Osteoblast (primary cell): ENCODE data around the gene TXLNA. TPM values are rescaled to one million over a fixed set of nuclear protein-coding genes. Genes with fewer than 3 reads are reported as not detected.

Experiments used
- DNase-seq: peaks from one replicate; pipeline ENCODE4 v3.0.0; 2011; ENCODE audit warnings: low spot score, mixed read lengths; ENCODE audit not compliant: insufficient read length; ENCODE audit errors: missing footprints
- H2AFZ ChIP-seq: 2 replicates; pipeline ENCODE4 v1.6.0; 2011; ENCODE audit warnings: mild to moderate bottlenecking, low read length
- H3K27ac ChIP-seq: 2 replicates; pipeline ENCODE4 v1.5.1; 2011; ENCODE audit warnings: mild to moderate bottlenecking, low read depth, low read length, moderate library complexity
- H3K27me3 ChIP-seq: 2 replicates; pipeline ENCODE4 v1.6.0; 2012; ENCODE audit warnings: mild to moderate bottlenecking, control low read depth, inconsistent platforms, low read length, moderate library complexity; ENCODE audit not compliant: insufficient read depth
- H3K36me3 ChIP-seq: 2 replicates; pipeline ENCODE4 v1.5.1; 2011; ENCODE audit warnings: mild to moderate bottlenecking, low read length, control low read depth, moderate library complexity; ENCODE audit not compliant: insufficient read depth
- H3K4me1 ChIP-seq: 2 replicates; pipeline ENCODE4 v1.5.1; 2011; ENCODE audit warnings: mild to moderate bottlenecking, low read length, control low read depth, moderate library complexity; ENCODE audit not compliant: insufficient read depth
- H3K4me2 ChIP-seq: 2 replicates; pipeline ENCODE4 v1.6.0; 2011; ENCODE audit warnings: mild to moderate bottlenecking, low read length; ENCODE audit not compliant: insufficient read depth
- H3K4me3 ChIP-seq: fragments of 200-600 bp; sonication (generic); 3 replicates; pipeline ENCODE4 v1.5.1; 2012; ENCODE audit warnings: mild to moderate bottlenecking, low read length, inconsistent platforms; ENCODE audit not compliant: insufficient read depth
- H3K79me2 ChIP-seq: 2 replicates; pipeline ENCODE4 v1.6.0; 2012; ENCODE audit warnings: mild to moderate bottlenecking, low read length, control low read depth, inconsistent platforms; ENCODE audit not compliant: insufficient read depth
- H3K9me3 ChIP-seq: 2 replicates; pipeline ENCODE4 v1.5.1; 2011; ENCODE audit warnings: low read depth, low read length, control low read depth
- H4K20me1 ChIP-seq: 2 replicates; pipeline ENCODE4 v1.6.0; 2012; ENCODE audit warnings: mild to moderate bottlenecking, low read length, control low read depth; ENCODE audit not compliant: insufficient read depth
- CTCF ChIP-seq: IDR thresholded peaks from 2 replicates; pipeline ENCODE4 v1.5.1; 2011; ENCODE audit warnings: mild to moderate bottlenecking, low read depth, low read length, moderate library complexity; ENCODE audit errors: extremely low read depth
- total RNA-seq: library from RNA; depleted of rRNA; stranded (reverse); fragments of >200 nt; gene quantifications from 2 replicates; pipeline ENCODE4 v1.2.3, GENCODE V29; 2012

TXLNA gene
- total RNA-seq, 1 donor: 136 TPM

GRCh38 chr1:32239337-32239736 lies 59.9 kb downstream of the TXLNA start:
- peaks cover 27% of the 10 kb centered on the region for H3K4me1 ChIP-seq
- no peak overlapping the region for H2AFZ ChIP-seq
- TF ChIP-seq CTCF: no peak
- no peak overlapping the region for H3K4me2 ChIP-seq
- H3K27ac ChIP-seq: no peak overlapping the region
- no peak overlapping the region for H3K4me3 ChIP-seq
- no peaks in the 10 kb centered on the region for H3K79me2 ChIP-seq
- H3K9me3 ChIP-seq: no peaks in the 10 kb centered on the region
- no peaks in the 10 kb centered on the region for H4K20me1 ChIP-seq
- no peaks in the 10 kb centered on the region for H3K36me3 ChIP-seq
- DNase-seq: no peak
- H3K27me3 ChIP-seq: no peaks in the 10 kb centered on the region

GRCh38 chr1:32239790-32240139 lies 60.3 kb downstream of the TXLNA start:
- Histone ChIP-seq H3K27me3 (no peaks in the 10 kb centered on the region), H3K79me2 (no peaks in the 10 kb centered on the region), H3K9me3 (no peaks in the 10 kb centered on the region), H4K20me1 (no peaks in the 10 kb centered on the region), H3K4me1 (peaks cover 27% of the 10 kb centered on the region), H3K4me3 (peak overlapping the region; percentile 81), H3K36me3 (no peaks in the 10 kb centered on the region), H3K27ac (no peak overlapping the region), H2AFZ (peak overlapping the region; percentile 92), H3K4me2 (peak overlapping the region; percentile 94)
- no peak for DNase-seq
- no peak for TF ChIP-seq CTCF

GRCh38 chr1:32240140-32240951 lies 60.9 kb downstream of the TXLNA start:
- Histone ChIP-seq H3K36me3 (no peaks in the 10 kb centered on the region), H3K9me3 (no peaks in the 10 kb centered on the region), H4K20me1 (no peaks in the 10 kb centered on the region), H3K4me3 (peak overlapping the region; percentile 81), H3K79me2 (no peaks in the 10 kb centered on the region), H3K27me3 (no peaks in the 10 kb centered on the region), H3K27ac (peak overlapping the region; percentile 37), H3K4me1 (peaks cover 24% of the 10 kb centered on the region), H2AFZ (peak overlapping the region; percentile 92), H3K4me2 (peak overlapping the region; percentile 94)
- no peak for TF ChIP-seq CTCF
- peak; percentile 84 for DNase-seq

GRCh38 chr1:32241001-32241763 lies 61.7 kb downstream of the TXLNA start:
- Histone ChIP-seq H3K27me3 (no peaks in the 10 kb centered on the region), H2AFZ (peak overlapping the region; percentile 92), H3K4me3 (peak overlapping the region; percentile 81), H3K79me2 (no peaks in the 10 kb centered on the region), H3K36me3 (no peaks in the 10 kb centered on the region), H3K27ac (peak overlapping the region; percentile 37), H4K20me1 (no peaks in the 10 kb centered on the region), H3K4me2 (peak overlapping the region; percentile 94), H3K9me3 (no peaks in the 10 kb centered on the region), H3K4me1 (peaks cover 16% of the 10 kb centered on the region)
- no peak for TF ChIP-seq CTCF
- peak; percentile 91 for DNase-seq
